MCF 10A (cell line): ENCODE data around the gene MAP2K6. TPM values are rescaled to one million over a fixed set of nuclear protein-coding genes. Genes with fewer than 3 reads are reported as not detected.

Experiments
- BruUV-seq: library from RNA; stranded (reverse); fragments of 400-500 nt; replicated peaks from 2 replicates; lab custom pipeline; 2021; lab: Mats Ljungman, UMichigan
- CTCF ChIA-PET: fragments of 300-600 bp; sonication (Branson Sonifier 250); formaldehyde crosslinking; extraction: SDS; loops from one replicate; lab custom pipeline; 2021; ENCODE audit warnings: antibody characterized with exemption, inconsistent platforms; lab: Yijun Ruan, JAX
- POLR2A ChIA-PET: fragments of 300-600, 350-650 bp; sonication (Branson Sonifier 250); formaldehyde crosslinking; extraction: SDS; loops from one replicate; lab custom pipeline; 2020; ENCODE audit warnings: antibody characterized with exemption, inconsistent platforms; lab: Yijun Ruan, JAX
- DNase-seq: peaks from one replicate; pipeline ENCODE4 v3.0.0-alpha.2; 2018; ENCODE audit not compliant: unreplicated experiment
- H3K27ac Mint-ChIP-seq: one replicate; pipeline ENCODE4 v1.8.0; 2022; ENCODE audit warnings: mild to moderate bottlenecking, low read depth, mixed read lengths; ENCODE audit not compliant: unreplicated experiment
- H3K27me3 Mint-ChIP-seq: one replicate; pipeline ENCODE4 v1.8.0; 2022; ENCODE audit warnings: mixed read lengths; ENCODE audit not compliant: insufficient read depth, unreplicated experiment
- H3K36me3 Mint-ChIP-seq: one replicate; pipeline ENCODE4 v1.8.0; 2022; ENCODE audit warnings: mild to moderate bottlenecking, moderate library complexity, mixed read lengths; ENCODE audit not compliant: insufficient read depth, unreplicated experiment
- H3K4me1 Mint-ChIP-seq: one replicate; pipeline ENCODE4 v1.8.0; 2022; ENCODE audit warnings: mixed read lengths; ENCODE audit not compliant: insufficient read depth, unreplicated experiment
- H3K4me3 Mint-ChIP-seq: one replicate; pipeline ENCODE4 v1.8.0; 2022; ENCODE audit warnings: mild to moderate bottlenecking, moderate library complexity, mixed read lengths; ENCODE audit not compliant: unreplicated experiment
- H3K9me3 Mint-ChIP-seq: one replicate; pipeline ENCODE4 v1.8.0; 2022; ENCODE audit warnings: mixed read lengths; ENCODE audit not compliant: unreplicated experiment
- intact Hi-C: fragments of 100-400 bp; cut with micrococcal nuclease; formaldehyde crosslinking; loops from 2 replicates; pipeline ENCODE4 v1.14.1; 2022
- total RNA-seq: library from RNA; stranded (reverse); gene quantifications from 2 replicates; pipeline ENCODE4 v1.2.3, GENCODE V29; 2022
- TF ChIP-seq, protein P1 (sequence below): fragments of 200-600 bp; IDR thresholded peaks from one replicate; pipeline ENCODE4 v1.8.0; 2022; ENCODE audit warnings: antibody characterized with exemption, mild to moderate bottlenecking; ENCODE audit not compliant: unreplicated experiment

Gene MAP2K6
- total RNA-seq, 1 experiment from 2014 or later = 0.28 TPM

GRCh38 chr17:69404399-69404798, 10.1 kb upstream of the MAP2K6 start:
- Mint-ChIP-seq H3K4me3 (no peak overlapping the region), H3K4me1 (peaks cover 12% of the 10 kb centered on the region), H3K36me3 (no peaks in the 10 kb centered on the region), H3K9me3 (peaks cover 7% of the 10 kb centered on the region), H3K27ac (no peak overlapping the region), H3K27me3 (no peaks in the 10 kb centered on the region)
- no TSS peak for BruUV-seq
- CTCF ChIA-PET = interaction anchor here (0.7 to 1.1 kb wide), 3 partner anchors 28 to 120 kb away, joined by 3 read pairs; no protein-coding TSS in a partner anchor
- TF ChIP-seq, protein P1, sequence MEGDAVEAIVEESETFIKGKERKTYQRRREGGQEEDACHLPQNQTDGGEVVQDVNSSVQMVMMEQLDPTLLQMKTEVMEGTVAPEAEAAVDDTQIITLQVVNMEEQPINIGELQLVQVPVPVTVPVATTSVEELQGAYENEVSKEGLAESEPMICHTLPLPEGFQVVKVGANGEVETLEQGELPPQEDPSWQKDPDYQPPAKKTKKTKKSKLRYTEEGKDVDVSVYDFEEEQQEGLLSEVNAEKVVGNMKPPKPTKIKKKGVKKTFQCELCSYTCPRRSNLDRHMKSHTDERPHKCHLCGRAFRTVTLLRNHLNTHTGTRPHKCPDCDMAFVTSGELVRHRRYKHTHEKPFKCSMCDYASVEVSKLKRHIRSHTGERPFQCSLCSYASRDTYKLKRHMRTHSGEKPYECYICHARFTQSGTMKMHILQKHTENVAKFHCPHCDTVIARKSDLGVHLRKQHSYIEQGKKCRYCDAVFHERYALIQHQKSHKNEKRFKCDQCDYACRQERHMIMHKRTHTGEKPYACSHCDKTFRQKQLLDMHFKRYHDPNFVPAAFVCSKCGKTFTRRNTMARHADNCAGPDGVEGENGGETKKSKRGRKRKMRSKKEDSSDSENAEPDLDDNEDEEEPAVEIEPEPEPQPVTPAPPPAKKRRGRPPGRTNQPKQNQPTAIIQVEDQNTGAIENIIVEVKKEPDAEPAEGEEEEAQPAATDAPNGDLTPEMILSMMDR = no peak
- intact Hi-C loops = no loop called here
- DNase-seq = peak; percentile 75
- POLR2A ChIA-PET = interaction anchor here (0.5 to 3.6 kb wide), 7 partner anchors 10 to 77 kb away, joined by 3 to 18 read pairs (median 5); partner anchors contain the start of genes ABCA5 and MAP2K6

DNA sequence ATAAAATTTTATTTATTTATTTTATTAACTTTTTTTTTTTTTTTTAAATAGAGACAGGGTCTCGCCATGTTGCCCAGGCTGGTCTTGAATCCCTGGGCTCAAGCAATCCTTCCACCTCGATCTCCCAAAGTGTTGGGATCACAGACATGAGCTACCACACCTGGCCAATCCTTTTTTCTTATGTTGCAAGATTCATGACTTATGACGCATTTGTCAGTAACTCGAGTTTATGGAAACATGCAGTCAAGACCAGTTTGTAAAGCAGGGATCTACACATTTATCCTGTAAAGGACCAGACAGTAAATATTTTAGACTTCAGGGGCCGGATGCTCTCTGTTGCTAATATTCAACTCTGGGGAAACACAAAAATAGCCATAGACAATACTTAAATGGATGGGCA, 9.4 kb upstream of the MAP2K6 start:
- Mint-ChIP-seq H3K4me1 (peaks cover 12% of the 10 kb centered on the region), H3K4me3 (no peak overlapping the region), H3K27me3 (no peaks in the 10 kb centered on the region), H3K36me3 (no peaks in the 10 kb centered on the region), H3K27ac (no peak overlapping the region), H3K9me3 (peaks cover 6% of the 10 kb centered on the region)
- BruUV-seq = no TSS peak
- ChIA-PET POLR2A (interaction anchor here (0.5 to 3.6 kb wide), 7 partner anchors 10 to 78 kb away, joined by 3 to 18 read pairs (median 5); partner anchors contain the start of genes ABCA5 and MAP2K6), CTCF (interaction anchor here (0.7 to 1.1 kb wide), 2 partner anchors 102 to 120 kb away, joined by 3 read pairs; no protein-coding TSS in a partner anchor)
- DNase-seq = peak; percentile 58
- TF ChIP-seq, protein P1 = no peak
- intact Hi-C loops = no loop called here

- Mint-ChIP-seq H3K27me3 (no peaks in the 10 kb centered on the region), H3K36me3 (no peaks in the 10 kb centered on the region), H3K4me1 (peaks cover 5% of the 10 kb centered on the region), H3K27ac (no peak overlapping the region), H3K4me3 (no peak overlapping the region), H3K9me3 (no peaks in the 10 kb centered on the region)
- intact Hi-C loops = no loop called here
- ChIA-PET POLR2A (no interaction called here), CTCF (interaction anchor here (2.0 kb wide), 1 partner anchor 13 kb away, joined by 13 read pairs; no protein-coding TSS in a partner anchor)
- TF ChIP-seq, protein P1 = no peak
- BruUV-seq = no TSS peak
- peak; percentile 44 for DNase-seq
Observed at GRCh38 chr17:69406941-69407340, 7.6 kb upstream of the MAP2K6 start.

DNA sequence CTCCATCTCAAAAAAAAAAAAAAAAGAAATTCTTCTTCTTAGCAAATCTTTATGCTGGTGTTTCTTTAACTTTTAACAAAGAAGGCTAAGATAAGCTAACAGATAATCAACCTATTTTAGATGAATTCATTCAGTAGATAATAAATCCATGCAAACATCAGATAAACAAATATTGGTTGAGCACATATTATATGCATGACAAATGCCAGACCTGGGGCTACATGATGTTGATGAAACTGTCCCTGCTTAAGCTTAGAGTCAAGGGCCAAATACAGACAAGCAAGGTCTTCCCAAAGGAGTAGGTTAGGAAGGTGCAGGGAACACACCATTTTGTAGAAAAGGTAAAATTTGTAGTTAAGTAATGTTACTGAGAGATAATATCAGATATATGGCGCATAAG, 6.7 kb upstream of the MAP2K6 start:
- ChIA-PET POLR2A (interaction anchor here (1.1 kb wide), 1 partner anchor 81 kb away, joined by 3 read pairs; the partner anchor contains the start of gene ABCA5), CTCF (interaction anchor here (0.5 to 2.0 kb wide), 4 partner anchors 13 to 1221 kb away, joined by 3 to 13 read pairs (median 4); no protein-coding TSS in a partner anchor)
- intact Hi-C loops = no loop called here
- BruUV-seq = no TSS peak
- H3K27ac Mint-ChIP-seq = no peak overlapping the region
- DNase-seq = no peak
- no peak overlapping the region for H3K4me3 Mint-ChIP-seq
- no peaks in the 10 kb centered on the region for H3K9me3 Mint-ChIP-seq
- TF ChIP-seq, protein P1 = no peak
- H3K27me3 Mint-ChIP-seq = no peaks in the 10 kb centered on the region
- H3K4me1 Mint-ChIP-seq = peaks cover 5% of the 10 kb centered on the region
- no peaks in the 10 kb centered on the region for H3K36me3 Mint-ChIP-seq
